SU-DHL-6 (cell line): ENCODE measurements around the gene RPH3AL.

Experiments used
- H2AFZ ChIP-seq: fragments of 200-600 bp; sonication (generic); 2 replicates; pipeline ENCODE4 v1.6.1; 2014; ENCODE audit warnings: low read depth, mild to moderate bottlenecking, moderate library complexity, mixed read lengths, antibody characterized with exemption, low read length; ENCODE audit not compliant: severe bottlenecking
- H3F3A ChIP-seq: fragments of 200-600 bp; shearing (Covaris generic); 2 replicates; pipeline ENCODE4 v1.6.0; 2016; ENCODE audit warnings: antibody characterized with exemption, mild to moderate bottlenecking; ENCODE audit not compliant: insufficient read depth
- H3K27ac ChIP-seq: fragments of 200-600 bp; sonication (generic); 2 replicates; pipeline ENCODE4 v1.5.1; 2016; ENCODE audit warnings: low read depth, mild to moderate bottlenecking, low read length, moderate library complexity, mixed read lengths
- H3K27me3 ChIP-seq: fragments of 200-600 bp; sonication (generic), shearing (Covaris generic); 2 replicates; pipeline ENCODE4 v1.6.0; 2014; ENCODE audit warnings: mild to moderate bottlenecking, low read length
- H3K36me3 ChIP-seq: fragments of 200-600 bp; sonication (generic); 2 replicates; pipeline ENCODE4 v1.6.1; 2014; ENCODE audit warnings: mild to moderate bottlenecking, low read length, mixed read lengths
- H3K4me2 ChIP-seq: fragments of 300-600, 200-600 bp; shearing (Covaris generic), sonication (generic); 2 replicates; pipeline ENCODE4 v1.6.0; 2014; ENCODE audit warnings: low read length, low read depth, mild to moderate bottlenecking; ENCODE audit not compliant: poor library complexity, severe bottlenecking
- H3K4me3 ChIP-seq: fragments of 200-600 bp; sonication (generic); 2 replicates; pipeline ENCODE4 v1.5.1; 2014; ENCODE audit warnings: antibody characterized with exemption, low read length, mild to moderate bottlenecking, mixed read lengths; ENCODE audit not compliant: insufficient read depth, poor library complexity, severe bottlenecking
- H3K79me2 ChIP-seq: fragments of 200-600 bp; sonication (generic); 2 replicates; pipeline ENCODE4 v1.6.1; 2014; ENCODE audit warnings: mild to moderate bottlenecking, low read length, moderate library complexity; ENCODE audit not compliant: insufficient read depth
- H3K9ac ChIP-seq: fragments of 200-600 bp; sonication (generic); 2 replicates; pipeline ENCODE4 v1.7.0; 2014; ENCODE audit warnings: mild to moderate bottlenecking, low read length
- H3K9me2 ChIP-seq: fragments of 200-600 bp; sonication (generic); replicated peaks from 2 replicates; pipeline ENCODE4 v1.6.1; 2014; ENCODE audit warnings: low read length; ENCODE audit not compliant: insufficient read depth
- H3K9me3 ChIP-seq: fragments of 200-600 bp; sonication (generic); 2 replicates; pipeline ENCODE4 v1.6.1; 2014; ENCODE audit warnings: low read length, mixed read lengths; ENCODE audit not compliant: insufficient read depth
- H4K20me1 ChIP-seq: fragments of 200-600 bp; sonication (generic); 2 replicates; pipeline ENCODE4 v1.6.1; 2014; ENCODE audit warnings: low read depth, mild to moderate bottlenecking, antibody characterized with exemption, low read length, moderate library complexity, mixed read lengths
- CTCF ChIP-seq: fragments of 200-600 bp; sonication (generic); IDR thresholded peaks from one replicate; pipeline ENCODE4 v1.5.1; 2017; ENCODE audit warnings: antibody characterized with exemption, mild to moderate bottlenecking, low read length, moderate library complexity; ENCODE audit not compliant: insufficient read depth, poor library complexity, severe bottlenecking
- EZH2phosphoT487 ChIP-seq: fragments of 200-600 bp; sonication (generic), shearing (Covaris generic); conservative IDR thresholded peaks from 2 replicates; pipeline ENCODE4 v1.6.1; 2018; ENCODE audit warnings: mild to moderate bottlenecking, antibody characterized with exemption, low read length, moderate library complexity, mixed read lengths

RPH3AL gene

GRCh38 chr17:382644-383533, 30.3 kb upstream of the RPH3AL start:
- no peak overlapping the region for H3K9ac ChIP-seq
- no peaks in the 10 kb centered on the region for H3K36me3 ChIP-seq
- H3K27me3 ChIP-seq, result no peaks in the 10 kb centered on the region
- H3K9me3 ChIP-seq, result no peaks in the 10 kb centered on the region
- H3K27ac ChIP-seq, result no peak overlapping the region
- H3F3A ChIP-seq, result no peaks in the 10 kb centered on the region
- H2AFZ ChIP-seq, result no peak overlapping the region
- no peaks in the 10 kb centered on the region for H3K79me2 ChIP-seq
- no peak for TF ChIP-seq EZH2phosphoT487
- TF ChIP-seq CTCF, result no peak
- H4K20me1 ChIP-seq, result no peaks in the 10 kb centered on the region
- no peak overlapping the region for H3K4me2 ChIP-seq
- no peak overlapping the region for H3K4me3 ChIP-seq
- no peaks in the 10 kb centered on the region for H3K9me2 ChIP-seq

DNA sequence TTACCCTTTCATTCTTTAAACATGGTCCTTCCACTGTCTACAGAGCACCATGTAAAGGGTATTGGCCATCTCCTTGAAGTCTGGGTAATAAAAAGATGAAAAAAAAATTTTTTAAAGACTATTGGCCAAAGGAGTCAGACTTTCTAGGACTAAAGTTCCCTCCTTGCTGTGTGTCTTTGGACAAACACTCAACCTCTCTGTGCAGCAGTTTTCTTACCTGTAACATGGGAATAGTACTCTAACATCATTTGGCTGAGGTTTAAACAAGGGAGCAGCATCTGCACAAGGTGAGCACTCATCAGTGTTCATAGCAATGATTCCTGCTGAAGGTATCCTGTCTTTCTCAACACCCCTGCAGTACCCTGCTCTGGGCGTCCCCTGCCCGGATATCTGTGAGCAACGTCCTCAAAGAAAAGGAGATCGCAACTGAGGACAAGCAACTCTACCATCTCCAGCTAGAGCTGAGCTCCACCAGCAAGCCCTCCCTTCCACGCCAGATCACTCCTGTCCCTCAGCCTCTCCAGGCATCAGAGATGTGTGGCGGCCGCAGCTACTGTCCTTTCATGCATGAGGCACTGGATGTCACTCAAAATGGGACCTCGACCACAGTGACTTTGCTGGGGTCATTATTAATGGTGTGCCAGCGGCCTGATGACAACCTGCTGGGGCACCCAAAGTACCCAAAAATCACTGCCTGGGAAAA, 29.5 kb upstream of the RPH3AL start:
- H3K79me2 ChIP-seq, result no peaks in the 10 kb centered on the region
- no peak overlapping the region for H3K9ac ChIP-seq
- H3K4me2 ChIP-seq, result no peak overlapping the region
- H3K27ac ChIP-seq, result no peak overlapping the region
- no peaks in the 10 kb centered on the region for H3F3A ChIP-seq
- H2AFZ ChIP-seq, result no peak overlapping the region
- H4K20me1 ChIP-seq, result no peaks in the 10 kb centered on the region
- H3K9me3 ChIP-seq, result no peaks in the 10 kb centered on the region
- no peaks in the 10 kb centered on the region for H3K36me3 ChIP-seq
- TF ChIP-seq EZH2phosphoT487 (no peak), CTCF (no peak)
- no peaks in the 10 kb centered on the region for H3K27me3 ChIP-seq
- no peaks in the 10 kb centered on the region for H3K9me2 ChIP-seq
- no peak overlapping the region for H3K4me3 ChIP-seq

DNA sequence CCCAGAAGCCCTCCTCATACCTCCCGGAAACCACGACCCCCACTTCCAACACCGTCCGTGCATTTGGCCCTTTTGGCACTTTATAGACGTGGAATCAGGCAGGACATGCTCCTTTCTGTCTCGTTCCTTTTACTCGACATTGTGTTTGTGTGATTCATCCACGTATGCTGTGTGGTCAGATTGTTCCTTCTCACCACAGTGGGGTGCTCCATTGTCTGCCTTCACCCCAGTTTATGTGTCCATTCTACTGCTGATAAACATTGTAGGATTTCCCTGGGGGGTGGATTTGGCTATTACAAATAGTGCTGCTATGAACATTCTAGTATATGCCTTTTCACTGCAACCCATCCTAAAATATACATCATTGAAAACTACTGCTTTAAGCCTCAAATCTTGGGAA, 28.9 kb upstream of the RPH3AL start:
- Histone ChIP-seq H3K9ac (no peak overlapping the region), H3K27ac (no peak overlapping the region), H3K4me2 (no peak overlapping the region), H3K4me3 (no peak overlapping the region), H2AFZ (no peak overlapping the region), H3K9me3 (no peaks in the 10 kb centered on the region), H4K20me1 (no peaks in the 10 kb centered on the region), H3K79me2 (no peaks in the 10 kb centered on the region), H3F3A (no peaks in the 10 kb centered on the region), H3K27me3 (no peaks in the 10 kb centered on the region), H3K9me2 (no peaks in the 10 kb centered on the region), H3K36me3 (no peaks in the 10 kb centered on the region)
- TF ChIP-seq CTCF (no peak), EZH2phosphoT487 (no peak)
